Islet of Langerhans (tissue), 1 donor: ENCODE data around the gene DLGAP1.

Source experiments
- FAIRE-seq: peaks from one replicate; lab custom pipeline; 2011; peaks lifted over from hg19 to GRCh38; lab: Jason Lieb, UNC

Gene DLGAP1

DNA sequence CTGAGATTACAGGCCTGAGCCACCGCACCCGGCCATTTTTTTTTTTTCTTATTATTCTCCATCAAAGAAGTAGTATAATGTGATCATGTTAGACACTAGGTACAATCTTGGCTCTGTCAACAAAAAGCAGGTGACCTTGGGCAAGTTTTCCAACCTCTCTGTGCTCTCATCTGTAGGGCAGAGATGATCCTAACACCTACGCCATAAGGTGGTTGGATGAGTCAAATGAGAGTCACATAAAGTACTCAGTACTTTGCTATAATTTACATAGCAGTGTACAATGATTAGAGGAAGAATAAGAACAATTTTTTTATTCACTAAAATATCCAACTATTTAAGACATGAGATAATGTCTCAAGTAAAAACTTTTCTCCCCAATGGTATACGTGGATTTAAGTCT, 876.5 kb downstream of the DLGAP1 start:
- FAIRE-seq, result no peak

DNA sequence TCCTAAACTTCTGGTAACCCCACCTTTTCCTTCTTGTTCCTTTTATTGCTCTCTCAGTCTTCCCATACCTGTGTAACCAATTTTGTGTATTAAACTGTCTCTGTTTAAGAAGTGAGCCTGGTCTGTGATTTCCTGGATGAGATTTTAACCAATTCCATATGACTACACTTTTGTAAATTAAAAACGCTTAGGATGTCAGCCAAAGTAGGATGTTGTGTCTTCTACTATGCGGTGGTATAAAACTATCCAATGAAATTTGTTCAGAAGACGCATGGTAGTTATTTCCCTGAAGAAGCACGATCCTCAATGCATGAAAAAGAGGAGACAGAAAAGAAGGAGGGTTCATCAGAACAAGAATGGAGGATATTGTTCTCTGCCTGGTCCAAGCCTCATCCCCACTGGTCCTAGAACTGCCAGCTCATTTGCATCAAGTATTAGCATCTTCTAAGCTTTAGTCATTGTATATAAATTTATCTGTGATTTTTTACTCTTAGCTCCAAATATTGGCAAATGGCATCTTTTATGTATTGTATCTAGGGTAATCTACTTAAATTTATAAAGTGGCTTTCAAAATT, 877.7 kb downstream of the DLGAP1 start:
- no peak for FAIRE-seq

DNA sequence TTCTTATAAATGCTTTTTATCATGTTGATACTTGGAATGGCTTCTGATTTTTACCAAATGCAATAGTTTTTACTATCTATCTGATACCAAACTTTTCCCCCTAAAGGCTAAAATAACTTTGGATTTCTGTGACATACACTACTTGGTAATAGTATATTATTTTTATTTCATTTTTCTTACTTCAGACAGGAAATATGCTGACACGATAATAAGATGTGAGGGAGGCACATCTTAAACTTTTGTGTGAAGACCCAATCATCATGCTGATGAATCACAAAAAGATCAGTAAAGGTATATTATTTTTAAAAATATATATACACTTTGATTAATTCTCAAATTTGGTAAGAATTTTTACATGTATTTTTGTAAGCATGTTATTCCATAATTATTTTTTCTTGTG, 882.3 kb downstream of the DLGAP1 start:
- FAIRE-seq, result no peak

DNA sequence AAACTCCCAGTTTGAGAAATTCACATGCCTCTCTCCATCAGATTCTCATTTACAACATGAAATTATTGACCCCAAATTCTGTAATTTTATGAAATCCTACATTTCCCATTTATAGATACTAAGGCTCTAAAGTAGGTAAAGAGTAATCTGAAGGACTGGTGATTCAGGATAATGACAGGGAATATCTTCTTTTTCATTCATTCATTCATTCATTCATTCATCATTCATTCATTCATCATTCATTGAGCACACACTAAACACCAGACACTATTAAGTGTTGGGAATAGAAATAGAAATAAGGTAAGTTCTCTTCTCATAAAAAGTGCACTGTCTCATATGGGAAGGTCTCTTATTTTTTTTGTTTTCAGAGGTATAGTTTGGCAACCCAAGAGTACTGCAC, 888.3 kb downstream of the DLGAP1 start:
- FAIRE-seq, result no peak

DNA sequence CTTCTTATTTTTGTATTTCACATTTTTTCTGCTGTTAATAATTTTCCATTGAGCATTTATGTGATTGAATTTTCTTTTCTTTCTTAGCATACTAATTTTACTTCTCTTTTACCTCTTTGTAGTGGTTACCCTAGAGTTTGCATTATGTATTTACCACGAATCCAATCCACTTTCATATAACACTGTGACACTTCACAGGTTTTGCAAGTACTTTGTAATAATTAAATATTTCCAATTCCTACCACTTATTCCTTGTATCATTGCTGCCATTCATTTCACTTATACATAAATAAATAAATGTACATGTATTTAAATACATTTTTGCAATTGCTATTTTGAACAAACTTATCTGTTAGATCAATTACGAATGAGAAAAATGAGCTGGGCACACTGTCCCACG, 894.4 kb downstream of the DLGAP1 start:
- FAIRE-seq, result no peak

DNA sequence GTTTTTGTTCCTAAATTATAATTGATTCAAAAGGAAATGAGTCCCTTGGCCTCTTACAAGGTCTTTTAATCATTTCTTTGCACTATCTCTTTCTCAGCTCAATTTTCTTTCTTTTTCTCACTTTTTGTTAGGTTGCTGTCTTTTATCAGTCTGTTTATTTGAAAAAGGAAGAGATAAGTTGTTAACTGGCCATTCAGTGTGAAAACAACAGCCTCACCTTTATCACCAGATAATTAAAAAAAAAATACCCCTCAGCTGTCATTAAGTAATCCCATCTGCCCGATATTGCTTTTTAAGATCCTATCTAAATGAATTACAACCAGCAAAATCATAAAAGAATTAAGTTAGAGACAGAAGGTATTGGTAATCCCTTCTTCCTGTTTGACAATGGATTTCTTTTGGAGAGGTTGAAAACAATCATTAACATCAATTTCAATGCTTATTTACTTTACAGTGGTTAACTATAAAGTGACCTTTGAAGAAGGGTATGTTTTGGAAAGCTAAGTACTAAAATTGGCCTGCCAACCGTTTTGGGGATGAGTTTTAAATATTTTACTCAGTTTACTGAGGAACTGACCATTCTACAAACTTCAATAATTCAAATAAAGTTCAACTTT, 900.2 kb downstream of the DLGAP1 start:
- no peak for FAIRE-seq

DNA sequence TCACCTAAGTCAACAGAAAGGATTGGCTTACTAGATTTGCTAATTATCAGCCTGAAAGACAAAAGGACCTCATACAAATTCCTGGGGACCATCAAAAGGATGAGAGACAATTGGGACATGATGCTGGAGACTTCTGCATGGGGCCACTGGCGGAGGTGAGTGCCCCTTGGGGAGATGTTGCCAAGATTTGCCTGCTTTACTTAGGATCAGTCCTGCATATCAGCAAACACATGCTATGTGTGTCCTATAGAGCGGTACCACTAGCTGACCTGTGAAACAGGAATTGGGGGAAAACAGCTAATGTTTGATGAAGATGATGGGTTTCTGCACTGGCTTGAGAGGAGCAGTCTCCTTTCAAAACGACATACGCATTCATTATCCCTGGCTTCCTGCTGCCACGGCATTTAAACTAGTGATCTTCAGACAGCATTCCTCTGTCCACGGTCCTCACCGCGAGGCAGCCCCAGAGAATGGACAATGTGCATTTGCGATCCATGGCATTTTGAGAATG, 901.0 kb downstream of the DLGAP1 start:
- no peak for FAIRE-seq

DNA sequence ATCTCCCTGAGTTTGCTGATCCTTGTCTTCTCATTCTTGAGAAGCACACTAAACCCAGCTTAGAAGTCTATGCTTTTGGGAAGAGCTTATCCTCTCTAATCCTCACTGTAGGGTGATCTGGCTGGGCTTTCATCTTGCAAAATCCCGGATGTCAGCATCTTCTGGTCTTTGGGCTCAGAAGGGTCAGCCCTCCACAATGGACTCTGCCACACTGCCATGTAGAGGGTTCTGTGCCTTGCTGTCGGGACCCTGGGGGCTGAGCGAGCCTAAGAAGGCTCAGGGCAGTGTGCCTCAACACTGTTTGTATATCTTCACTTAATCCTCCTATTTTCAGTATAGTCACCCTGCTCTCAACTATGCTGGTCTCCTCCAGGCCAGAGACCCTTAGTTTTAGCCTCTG, 902.8 kb downstream of the DLGAP1 start:
- FAIRE-seq, result no peak

DNA sequence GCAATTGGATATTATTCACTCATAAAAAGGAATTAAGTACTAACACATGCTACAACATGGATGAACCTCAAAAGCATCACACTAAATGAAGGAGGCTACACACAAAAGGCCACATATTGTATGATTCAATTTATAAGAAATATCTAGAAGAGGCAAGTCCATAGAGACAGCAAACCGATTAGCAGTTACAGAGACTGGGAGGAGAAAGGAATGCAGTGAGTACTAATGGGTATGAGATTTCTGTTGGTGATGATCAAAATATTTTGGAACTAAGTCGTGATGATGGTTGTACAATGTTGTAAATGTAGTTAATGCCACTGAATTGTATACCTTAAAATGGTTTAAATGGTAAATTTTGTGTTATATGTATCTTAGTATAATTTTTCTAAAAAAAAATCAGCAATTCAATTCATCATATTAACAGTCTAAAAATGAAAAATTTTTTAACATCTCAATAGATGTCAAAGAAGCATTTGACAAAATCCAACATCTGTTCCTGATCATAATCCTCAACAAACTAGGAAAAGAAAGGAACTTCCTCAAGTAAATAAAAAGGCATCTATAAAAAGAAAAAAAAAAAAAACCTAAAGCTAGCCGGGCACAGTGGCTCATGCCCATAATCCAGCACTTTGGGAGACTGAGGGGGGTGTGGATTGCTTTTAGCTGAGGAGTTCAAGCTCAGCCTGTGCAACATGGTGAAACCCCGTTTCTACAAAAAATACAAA, 907.1 kb downstream of the DLGAP1 start:
- no peak for FAIRE-seq

DNA sequence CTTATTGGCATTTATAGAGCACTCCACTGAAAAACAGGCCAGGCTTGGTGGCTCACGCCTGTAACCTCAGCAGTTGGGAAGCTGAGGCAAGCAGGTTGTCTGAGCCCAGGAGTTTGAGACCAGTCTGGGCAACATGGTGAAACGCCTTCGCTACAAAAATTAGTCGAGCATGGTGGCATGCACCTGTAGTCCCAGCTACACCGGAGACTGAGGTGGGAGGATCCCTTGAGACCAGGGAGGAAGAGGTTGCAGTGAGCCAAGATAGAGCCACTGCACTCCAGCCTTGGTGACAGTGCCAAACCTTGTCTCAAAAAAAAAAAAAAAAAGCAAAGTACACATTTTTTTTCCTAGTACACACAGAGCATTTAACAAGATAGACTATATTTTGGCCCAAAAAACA, 909.0 kb downstream of the DLGAP1 start:
- no peak for FAIRE-seq

DNA sequence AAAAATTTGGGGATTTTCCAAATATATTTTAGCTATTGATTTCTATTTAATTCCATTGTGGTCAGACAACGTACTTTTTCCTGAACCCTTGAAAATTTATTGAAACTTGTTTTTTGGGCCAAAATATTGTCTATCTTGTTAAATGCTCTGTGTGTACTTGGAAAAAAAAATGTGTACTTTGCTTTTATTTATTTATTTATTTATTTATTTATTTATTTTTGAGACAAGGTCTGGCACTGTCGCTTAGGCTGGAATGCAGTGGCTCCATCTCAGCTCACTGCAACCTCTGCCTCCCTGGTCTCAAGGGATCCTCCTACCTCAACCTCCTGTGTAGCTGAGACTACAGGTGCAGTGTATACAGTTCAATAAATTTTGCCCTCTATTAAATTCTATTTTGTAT, 910.6 kb downstream of the DLGAP1 start:
- no peak for FAIRE-seq

DNA sequence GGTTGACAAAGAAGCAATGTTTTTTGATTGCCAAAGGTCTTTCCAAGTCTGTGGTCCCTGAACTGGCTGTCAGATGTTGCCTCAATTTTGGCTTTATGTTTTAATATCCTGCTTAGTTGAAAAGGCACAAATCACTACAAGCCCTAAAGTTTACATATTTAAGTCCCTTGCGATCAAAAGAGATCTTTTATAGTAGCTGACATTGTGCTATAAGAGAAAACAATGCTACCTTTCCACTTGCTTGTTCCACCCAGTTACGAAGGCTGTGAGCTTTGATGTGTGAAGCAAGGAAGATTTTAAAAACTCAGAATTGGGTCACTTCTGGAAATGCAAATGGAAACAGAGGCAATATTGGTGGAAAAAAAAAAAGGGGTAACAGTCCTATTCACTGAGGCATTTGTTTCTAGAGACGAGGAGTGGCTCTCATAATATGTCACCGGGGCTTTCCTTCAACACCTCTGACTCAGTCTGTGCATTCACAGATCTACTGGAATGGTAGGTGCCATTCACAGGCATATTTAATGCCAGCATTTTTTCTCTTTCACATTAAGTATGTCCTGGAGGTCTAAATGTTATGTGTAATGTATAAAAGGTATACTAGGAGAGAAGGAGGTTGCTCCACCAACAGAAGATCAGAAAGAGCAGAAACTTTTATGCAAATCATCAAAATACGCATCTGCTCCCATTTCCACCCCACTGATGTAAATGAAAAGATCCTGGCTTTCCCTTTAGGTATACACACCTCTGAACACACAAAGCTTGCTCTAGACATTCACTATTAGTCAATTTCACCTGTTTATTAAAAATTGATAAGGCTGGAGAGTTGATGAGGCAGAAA, 913.3 kb downstream of the DLGAP1 start:
- FAIRE-seq, result no peak

DNA sequence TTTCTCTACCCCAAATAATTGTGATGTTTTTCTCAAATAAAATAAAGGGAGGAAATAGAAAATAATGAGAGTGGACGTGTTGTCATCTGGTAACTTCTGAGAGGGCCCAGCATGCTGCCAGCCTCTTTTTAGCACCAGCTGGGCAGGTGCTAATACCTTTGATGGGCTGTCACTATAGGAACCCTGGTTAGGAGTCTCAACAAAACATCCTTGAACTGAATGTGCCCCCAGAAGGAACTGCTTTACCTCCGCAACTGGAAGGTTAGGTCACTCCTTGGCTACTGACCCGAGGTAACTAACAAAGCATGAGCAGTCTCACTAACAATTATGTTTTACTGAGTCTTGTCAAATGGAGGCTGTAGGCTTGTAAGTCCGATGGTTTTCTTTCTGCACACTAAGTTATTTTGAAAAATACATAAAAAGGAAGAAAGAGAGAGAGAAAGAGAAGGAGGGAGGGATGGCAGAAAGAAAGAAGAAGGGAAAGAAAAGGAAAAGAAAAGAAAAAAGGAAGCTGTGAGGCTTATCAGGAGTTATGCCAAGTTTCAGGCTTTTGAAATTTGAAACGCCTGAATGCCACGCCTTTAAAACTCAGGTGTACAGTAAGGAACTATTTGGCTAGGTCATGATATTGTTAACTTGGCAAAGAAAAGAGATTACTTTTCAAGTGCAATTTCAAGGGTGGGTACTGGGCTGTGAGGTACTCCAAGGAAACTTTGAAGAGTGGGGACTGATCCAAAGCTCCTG, 914.1 kb downstream of the DLGAP1 start:
- FAIRE-seq, result no peak

DNA sequence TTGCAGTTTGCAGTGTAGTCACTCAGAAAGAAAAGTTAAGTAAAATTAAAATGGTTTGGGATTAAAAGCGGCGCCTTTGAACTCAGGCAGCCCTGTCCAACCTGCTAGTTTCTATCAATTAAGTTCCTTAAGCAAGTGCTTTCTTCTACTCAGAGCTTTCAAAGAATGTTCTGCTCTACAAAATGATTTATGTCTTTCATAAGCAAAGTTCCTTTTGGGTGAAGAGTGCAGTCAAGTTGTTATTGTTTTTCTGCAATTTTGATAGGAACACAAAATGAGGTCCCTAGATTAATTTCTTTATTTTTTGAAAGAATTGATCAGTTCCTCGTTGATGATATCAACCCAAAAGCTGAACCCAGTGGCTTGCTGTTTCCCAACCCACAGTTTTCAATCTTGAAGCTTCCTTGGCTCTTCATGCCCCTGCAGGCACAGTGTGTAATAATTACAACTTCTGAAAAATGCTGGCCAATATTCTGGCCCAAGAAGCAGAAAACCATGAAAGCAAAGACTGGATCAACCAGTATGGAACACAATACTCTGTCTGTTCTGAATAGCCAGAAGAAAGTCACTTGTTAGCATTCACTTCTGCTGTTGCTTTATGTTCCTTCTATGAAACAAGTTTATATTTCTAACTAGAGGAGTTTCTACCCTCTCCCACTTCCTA, 916.0 kb downstream of the DLGAP1 start:
- no peak for FAIRE-seq

DNA sequence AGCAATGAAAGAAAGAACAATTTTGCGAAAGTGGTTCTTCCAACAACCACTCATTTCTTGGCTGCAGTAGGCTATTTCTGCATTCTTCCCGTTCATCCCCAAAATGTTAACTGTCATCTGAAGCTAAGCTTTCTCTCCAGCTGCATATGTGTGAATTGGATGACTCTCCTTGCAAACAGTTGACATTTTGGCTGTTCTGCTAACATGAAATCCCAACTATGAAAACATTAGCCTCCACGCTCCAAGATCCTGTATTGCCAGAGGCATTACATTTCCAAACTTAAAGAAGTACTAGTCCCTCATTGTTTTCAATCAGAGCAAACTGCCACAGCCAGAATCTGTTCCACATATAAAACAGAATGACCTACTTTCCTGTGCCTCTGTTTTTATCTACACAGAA, 916.7 kb downstream of the DLGAP1 start:
- FAIRE-seq, result no peak

DNA sequence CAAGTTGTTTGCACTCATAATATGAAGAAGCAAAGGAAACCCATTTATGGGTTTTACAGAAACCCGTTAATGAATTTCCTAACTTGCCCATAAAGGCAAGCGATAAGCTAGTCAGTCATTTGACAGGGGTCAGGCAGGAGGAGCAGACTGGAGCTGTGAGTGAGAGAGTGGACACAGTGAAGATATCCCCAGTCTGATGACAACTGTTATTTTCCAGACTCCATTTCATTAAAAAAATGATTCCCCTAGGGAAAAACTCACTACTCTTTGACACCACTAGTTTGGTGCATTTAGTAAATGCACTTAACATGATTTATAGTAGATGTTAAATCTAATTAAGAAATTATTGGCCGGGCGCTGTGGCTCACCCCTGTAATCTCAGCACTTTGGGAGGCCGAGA, 924.3 kb downstream of the DLGAP1 start:
- no peak for FAIRE-seq

DNA sequence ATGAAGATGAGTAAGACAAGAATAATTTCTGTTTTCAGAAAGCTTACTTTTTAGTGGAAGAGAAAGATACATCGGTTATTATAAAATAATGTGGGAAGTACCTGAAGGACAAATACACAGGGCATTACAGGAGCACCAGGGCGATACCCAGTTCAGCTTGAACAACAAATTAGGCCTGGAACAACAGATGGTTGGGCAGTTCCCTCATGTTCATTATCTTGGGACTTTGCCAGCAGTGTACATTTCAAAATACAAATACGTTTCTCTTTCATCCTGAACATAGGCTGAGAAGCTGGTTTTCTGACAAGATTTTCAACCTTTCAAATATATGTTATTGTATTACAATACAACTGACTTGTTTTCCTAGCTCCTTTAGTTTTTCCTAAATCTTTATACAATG, 925.5 kb downstream of the DLGAP1 start:
- no peak for FAIRE-seq

DNA sequence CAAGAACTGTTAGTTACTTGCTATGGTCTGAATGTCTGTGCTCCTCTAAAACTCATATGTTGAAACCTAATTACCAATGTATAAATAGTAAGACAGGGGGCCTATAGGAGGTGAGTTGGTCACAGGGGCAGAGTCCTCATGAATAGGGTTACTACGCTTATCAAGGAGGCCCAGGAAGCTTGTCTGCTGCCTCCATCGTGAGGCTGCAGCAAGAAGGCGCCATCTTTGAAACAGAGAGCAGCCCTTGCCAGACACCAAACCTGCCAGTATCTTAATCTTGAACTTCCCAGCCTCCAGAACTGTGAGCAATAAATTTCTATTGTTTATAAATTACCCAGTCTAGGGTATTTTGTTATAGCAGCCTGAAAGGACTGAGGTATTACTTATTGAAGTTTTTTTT, 926.0 kb downstream of the DLGAP1 start:
- FAIRE-seq, result no peak

DNA sequence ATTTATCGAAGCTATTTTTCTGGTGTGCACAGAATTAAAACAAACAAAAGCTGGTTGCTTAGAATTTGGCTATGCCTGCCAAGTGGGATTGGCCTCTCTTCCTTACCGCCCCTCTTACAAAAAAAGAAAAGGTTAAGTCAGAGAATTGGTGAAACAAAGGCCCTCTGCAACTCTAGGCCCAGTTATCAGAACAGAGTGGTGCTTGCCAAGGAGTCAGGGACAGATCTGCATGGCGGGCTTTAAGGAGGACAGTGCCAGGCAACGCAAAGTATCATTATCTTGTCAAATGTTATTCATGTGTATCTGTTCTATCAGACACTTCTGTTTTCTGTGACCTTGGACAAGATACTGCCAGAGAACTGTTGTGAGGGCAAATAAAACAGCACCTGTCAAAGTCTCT, 926.9 kb downstream of the DLGAP1 start:
- FAIRE-seq, result no peak

DNA sequence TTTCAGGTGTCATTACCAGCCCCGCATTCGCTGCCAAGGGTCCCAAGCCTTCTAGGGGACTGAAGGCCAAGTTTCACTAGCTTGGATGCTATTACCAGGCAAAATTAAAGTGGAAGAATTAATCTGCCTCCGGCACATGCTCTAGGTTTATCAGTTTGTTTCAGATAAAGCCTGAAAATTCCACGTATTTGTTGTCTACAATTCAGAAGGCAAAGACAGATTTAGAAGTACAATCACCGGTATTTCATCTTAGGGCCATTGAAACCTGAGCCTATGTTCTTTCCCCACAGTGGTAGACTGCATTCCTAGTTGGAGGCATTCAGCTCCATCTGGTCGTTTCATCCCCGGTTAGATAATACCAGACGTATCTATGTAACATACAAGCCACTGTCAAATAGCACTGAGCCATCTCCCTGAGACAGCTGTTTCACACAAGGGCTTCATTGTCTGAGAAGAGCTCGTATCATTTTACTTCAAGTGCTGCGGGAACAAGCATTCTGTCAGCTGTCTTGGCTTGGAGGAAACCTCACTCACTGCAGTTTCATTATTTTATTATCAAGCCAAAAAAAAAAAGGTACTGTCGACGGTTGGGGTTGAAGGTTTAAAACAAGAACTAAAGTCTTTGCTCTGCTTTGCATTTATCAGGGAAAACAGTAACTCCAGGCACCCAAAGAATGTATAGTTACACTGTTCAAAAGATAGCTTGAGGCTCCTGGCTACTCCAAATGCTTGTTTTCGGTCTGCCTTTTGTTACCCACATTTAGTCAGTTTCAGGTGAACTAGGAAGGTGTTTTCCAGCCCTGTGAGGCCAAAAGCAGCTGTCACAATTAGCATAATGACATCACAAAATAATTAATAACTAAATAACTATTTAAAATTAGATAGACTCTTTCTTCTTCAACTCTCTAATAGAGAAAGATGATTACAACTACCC, 928.4 kb downstream of the DLGAP1 start:
- FAIRE-seq, result no peak
